Mesothelial cell of epicardium (in vitro differentiated cells): Measurements from ENCODE around the gene IL18RAP. TPM values are rescaled to one million over a fixed set of nuclear protein-coding genes. Genes with fewer than 3 reads are reported as not detected.

Experiments used
- DNase-seq, 2 experiments: peaks; one replicate each; pipeline ENCODE4 v3.0.0; 2021; ENCODE audit warnings: low spot score in 2 of 2; ENCODE audit not compliant: unreplicated experiment in 2 of 2
- H3K27ac Mint-ChIP-seq: 2 replicates; pipeline ENCODE4 v1.8.0; 2021; ENCODE audit warnings: mixed read lengths
- H3K27me3 Mint-ChIP-seq: 2 replicates; pipeline ENCODE4 v1.8.0; 2021; ENCODE audit warnings: low read depth, mixed read lengths
- H3K36me3 Mint-ChIP-seq: 2 replicates; pipeline ENCODE4 v1.8.0; 2021; ENCODE audit warnings: mixed read lengths
- H3K4me1 Mint-ChIP-seq: 2 replicates; pipeline ENCODE4 v1.8.0; 2021; ENCODE audit warnings: mixed read lengths
- H3K4me3 Mint-ChIP-seq: 2 replicates; pipeline ENCODE4 v1.8.0; 2021; ENCODE audit warnings: mild to moderate bottlenecking, moderate library complexity, mixed read lengths
- H3K9me3 Mint-ChIP-seq: 2 replicates; pipeline ENCODE4 v1.8.0; 2021; ENCODE audit warnings: mixed read lengths
- total RNA-seq: library from RNA; stranded (reverse); gene quantifications from 3 replicates; pipeline ENCODE4 v1.2.1, GENCODE V29; 2021
- TF ChIP-seq, protein P1 (sequence below): fragments of 200-600 bp; sonication (generic); IDR thresholded peaks from one replicate; pipeline ENCODE4 v1.5.0; 2021; ENCODE audit warnings: antibody characterized with exemption; ENCODE audit not compliant: unreplicated experiment

IL18RAP gene
- total RNA-seq, 1 donor from 2014 or later, result not detected

DNA sequence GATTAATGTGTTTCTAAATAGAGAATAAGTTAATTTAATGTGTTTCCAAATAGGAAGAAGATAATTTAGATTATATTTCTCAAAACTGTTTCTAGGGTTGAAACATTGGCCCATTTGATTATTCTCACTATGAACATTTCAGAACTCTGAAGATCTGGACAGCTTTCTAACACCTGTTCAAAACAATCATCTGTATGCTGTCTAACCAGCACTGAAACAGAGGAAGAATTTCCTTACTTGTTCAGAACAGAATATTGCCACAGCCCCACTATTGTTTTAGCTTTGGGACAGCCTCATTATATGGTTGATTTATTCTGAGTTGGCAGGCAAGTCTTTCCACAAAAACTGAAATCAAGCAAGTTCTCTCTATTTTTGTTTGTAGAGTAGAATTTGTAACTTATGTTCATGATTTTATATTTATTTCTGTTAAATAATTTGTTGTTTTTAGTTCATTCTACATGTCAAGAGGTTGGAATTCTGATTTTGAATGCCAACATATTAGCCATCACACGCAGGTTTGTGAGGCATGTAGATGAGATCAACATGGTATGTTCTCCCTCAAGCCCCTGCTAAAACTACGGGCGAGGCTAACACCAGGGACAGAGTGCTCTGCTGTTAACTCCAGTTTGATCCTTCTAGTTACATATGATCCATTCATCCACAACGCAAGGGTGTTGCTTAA lies 11.2 kb downstream of the IL18RAP start:
- H3K36me3 Mint-ChIP-seq, result no peaks in the 10 kb centered on the region
- H3K4me3 Mint-ChIP-seq, result no peak overlapping the region
- peaks cover 22% of the 10 kb centered on the region for H3K27me3 Mint-ChIP-seq
- TF ChIP-seq, protein P1, sequence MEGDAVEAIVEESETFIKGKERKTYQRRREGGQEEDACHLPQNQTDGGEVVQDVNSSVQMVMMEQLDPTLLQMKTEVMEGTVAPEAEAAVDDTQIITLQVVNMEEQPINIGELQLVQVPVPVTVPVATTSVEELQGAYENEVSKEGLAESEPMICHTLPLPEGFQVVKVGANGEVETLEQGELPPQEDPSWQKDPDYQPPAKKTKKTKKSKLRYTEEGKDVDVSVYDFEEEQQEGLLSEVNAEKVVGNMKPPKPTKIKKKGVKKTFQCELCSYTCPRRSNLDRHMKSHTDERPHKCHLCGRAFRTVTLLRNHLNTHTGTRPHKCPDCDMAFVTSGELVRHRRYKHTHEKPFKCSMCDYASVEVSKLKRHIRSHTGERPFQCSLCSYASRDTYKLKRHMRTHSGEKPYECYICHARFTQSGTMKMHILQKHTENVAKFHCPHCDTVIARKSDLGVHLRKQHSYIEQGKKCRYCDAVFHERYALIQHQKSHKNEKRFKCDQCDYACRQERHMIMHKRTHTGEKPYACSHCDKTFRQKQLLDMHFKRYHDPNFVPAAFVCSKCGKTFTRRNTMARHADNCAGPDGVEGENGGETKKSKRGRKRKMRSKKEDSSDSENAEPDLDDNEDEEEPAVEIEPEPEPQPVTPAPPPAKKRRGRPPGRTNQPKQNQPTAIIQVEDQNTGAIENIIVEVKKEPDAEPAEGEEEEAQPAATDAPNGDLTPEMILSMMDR, result no peak
- peaks cover 8% of the 10 kb centered on the region for H3K4me1 Mint-ChIP-seq
- H3K27ac Mint-ChIP-seq, result no peak overlapping the region
- DNase-seq, result no peak
- no peaks in the 10 kb centered on the region for H3K9me3 Mint-ChIP-seq

DNA sequence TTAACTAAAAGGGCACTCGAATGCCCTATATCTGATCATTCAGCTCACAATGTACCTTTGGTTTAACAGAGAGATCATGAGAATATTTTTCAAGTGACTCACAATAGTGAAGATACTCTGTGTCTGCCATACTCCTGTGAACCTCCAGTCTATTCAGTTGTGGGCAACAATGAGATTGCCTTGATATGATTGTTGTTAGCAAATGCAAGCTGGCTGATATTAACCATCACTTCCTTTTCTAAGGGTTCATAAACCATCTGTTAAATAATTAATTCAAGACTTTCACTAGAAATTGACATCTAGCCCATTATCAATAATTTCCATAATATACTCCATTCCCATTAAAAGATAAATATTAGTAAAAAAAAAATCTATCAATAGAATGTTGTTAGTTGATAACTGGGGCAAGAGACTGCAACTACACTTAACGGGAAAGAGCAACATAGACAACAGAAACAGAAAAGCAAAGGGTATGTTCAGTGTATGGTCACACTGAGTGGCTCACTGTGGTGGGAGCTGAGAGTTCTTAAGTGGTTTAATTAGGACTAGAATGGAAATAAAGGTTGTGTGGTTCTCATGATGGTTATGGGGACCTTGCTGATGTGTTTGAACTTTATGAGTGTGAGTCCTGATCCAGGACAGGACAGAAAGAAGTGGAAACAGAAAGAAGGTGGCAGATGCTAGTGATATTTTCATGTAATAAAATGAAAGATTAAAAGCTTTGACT lies 11.9 kb downstream of the IL18RAP start:
- H3K36me3 Mint-ChIP-seq, result no peaks in the 10 kb centered on the region
- H3K4me3 Mint-ChIP-seq, result no peak overlapping the region
- TF ChIP-seq, protein P1, result no peak
- peaks cover 18% of the 10 kb centered on the region for H3K27me3 Mint-ChIP-seq
- no peak overlapping the region for H3K27ac Mint-ChIP-seq
- peaks cover 8% of the 10 kb centered on the region for H3K4me1 Mint-ChIP-seq
- H3K9me3 Mint-ChIP-seq, result no peaks in the 10 kb centered on the region
- no peak for DNase-seq

DNA sequence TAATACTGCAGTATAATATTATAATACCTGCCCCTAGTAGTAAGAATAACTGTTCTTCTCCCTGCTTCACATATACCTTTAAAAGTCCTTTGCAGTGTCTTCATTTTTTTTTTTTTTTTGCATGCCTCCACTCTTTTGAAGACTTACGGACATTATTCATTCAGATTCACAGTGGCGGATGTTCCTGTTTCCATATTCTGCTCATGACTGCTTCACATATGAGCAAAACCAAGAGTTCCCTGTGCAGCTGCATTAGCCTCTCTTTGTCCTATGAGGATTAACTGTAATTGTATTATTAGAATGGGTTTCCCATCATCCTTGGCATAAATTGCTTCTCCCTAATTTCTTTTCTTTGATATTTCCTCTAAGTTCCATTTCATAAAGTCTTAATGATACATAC lies 12.8 kb downstream of the IL18RAP start:
- DNase-seq, result no peak
- H3K27me3 Mint-ChIP-seq, result peaks cover 11% of the 10 kb centered on the region
- no peak overlapping the region for H3K4me3 Mint-ChIP-seq
- H3K4me1 Mint-ChIP-seq, result peaks cover 8% of the 10 kb centered on the region
- H3K36me3 Mint-ChIP-seq, result no peaks in the 10 kb centered on the region
- TF ChIP-seq, protein P1, result no peak
- H3K27ac Mint-ChIP-seq, result peak overlapping the region; percentile 31
- H3K9me3 Mint-ChIP-seq, result no peaks in the 10 kb centered on the region

DNA sequence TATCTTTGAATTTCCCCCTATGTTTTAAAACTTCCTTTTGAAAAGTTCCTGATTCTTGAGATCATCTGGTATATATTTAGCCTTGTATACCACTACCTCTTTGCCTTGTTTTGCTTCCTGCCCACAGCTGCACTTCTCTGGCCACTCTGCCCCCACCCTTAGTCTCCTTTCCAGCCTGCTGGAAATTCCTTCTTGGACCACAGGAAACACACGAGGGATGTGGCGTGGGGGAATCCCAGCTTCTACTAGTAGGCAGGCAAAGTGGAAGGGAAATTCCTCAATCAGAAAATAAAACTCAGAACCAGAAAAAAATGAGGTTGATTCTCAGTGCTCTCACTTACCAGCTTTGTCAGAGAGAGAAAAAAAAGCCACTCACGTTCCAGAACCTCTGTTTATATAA lies 13.4 kb downstream of the IL18RAP start:
- Mint-ChIP-seq H3K4me1 (peaks cover 8% of the 10 kb centered on the region), H3K36me3 (no peaks in the 10 kb centered on the region), H3K9me3 (no peaks in the 10 kb centered on the region), H3K27ac (peak overlapping the region; percentile 31), H3K27me3 (peaks cover 9% of the 10 kb centered on the region), H3K4me3 (no peak overlapping the region)
- TF ChIP-seq, protein P1, result no peak
- no peak for DNase-seq

DNA sequence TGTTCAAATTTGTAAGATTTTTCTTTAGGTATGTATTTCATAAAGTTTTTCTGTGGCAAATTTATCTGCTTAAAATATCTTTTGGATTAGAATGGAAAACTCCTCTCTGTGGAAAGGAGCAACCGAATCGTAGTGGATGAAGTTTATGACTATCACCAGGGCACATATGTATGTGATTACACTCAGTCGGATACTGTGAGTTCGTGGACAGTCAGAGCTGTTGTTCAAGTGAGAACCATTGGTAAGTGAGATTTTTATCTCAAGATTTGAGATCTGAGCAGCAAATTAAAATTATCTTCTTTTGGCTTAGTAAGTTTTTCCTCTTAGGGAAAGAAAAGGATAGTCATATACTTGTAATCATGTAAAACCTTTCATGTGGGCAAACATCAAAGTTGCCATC lies 14.2 kb downstream of the IL18RAP start:
- no peaks in the 10 kb centered on the region for H3K36me3 Mint-ChIP-seq
- H3K4me3 Mint-ChIP-seq, result no peak overlapping the region
- peaks cover 8% of the 10 kb centered on the region for H3K4me1 Mint-ChIP-seq
- DNase-seq, result no peak
- H3K9me3 Mint-ChIP-seq, result no peaks in the 10 kb centered on the region
- H3K27ac Mint-ChIP-seq, result no peak overlapping the region
- TF ChIP-seq, protein P1, result no peak
- H3K27me3 Mint-ChIP-seq, result peaks cover 5% of the 10 kb centered on the region
